H1 (cell line): ENCODE results near the gene PLXNB2. TPM values are rescaled to one million over a fixed set of nuclear protein-coding genes. Genes with fewer than 3 reads are reported as not detected.
"Not testable (repeated sequence)": the region's sequence is repeated elsewhere in the genome, so short reads cannot be mapped to it uniquely, and the experiment has no call there.

Experiments used
- CTCF ChIA-PET: fragments of 300-600 bp; sonication (Branson Sonifier 250); formaldehyde crosslinking; loops from one replicate; lab custom pipeline; 2021; ENCODE audit not compliant: partially characterized antibody; lab: Charles Lee
- POLR2A ChIA-PET: fragments of 300-600 bp; sonication (Branson Sonifier 250); formaldehyde crosslinking; loops from one replicate; lab custom pipeline; 2021; ENCODE audit warnings: inconsistent platforms; ENCODE audit not compliant: partially characterized antibody; lab: Charles Lee
- DNase-seq, 2 experiments: peaks; one replicate each; pipeline versions ENCODE4 v3.0.0 to v3.0.0-alpha.2; 2010 to 2022; ENCODE audit warnings: low spot score in 2 of 2, low read depth in 1 of 2, mixed read lengths in 1 of 2
- FAIRE-seq: peaks from 2 replicates; lab custom pipeline; 2011; peaks lifted over from hg19 to GRCh38; lab: Jason Lieb, UNC
- H2AFZ ChIP-seq: 2 replicates; pipeline ENCODE4 v1.8.1; 2012; ENCODE audit warnings: low read length, inconsistent platforms
- H2AK5ac ChIP-seq: 2 replicates; pipeline ENCODE4 v1.6.1; 2013; ENCODE audit warnings: low read depth, low read length
- H2BK120ac ChIP-seq: replicated peaks from 2 replicates; pipeline ENCODE3; 2013; ENCODE audit warnings: low read depth, low read length, inconsistent platforms
- H2BK12ac ChIP-seq: 2 replicates; pipeline ENCODE4 v1.6.1; 2013; ENCODE audit warnings: low read depth, low read length
- H2BK15ac ChIP-seq: 2 replicates; pipeline ENCODE4 v1.6.1; 2013; ENCODE audit warnings: low read length
- H2BK20ac ChIP-seq: 2 replicates; pipeline ENCODE4 v1.6.1; 2013; ENCODE audit warnings: low read length
- H2BK5ac ChIP-seq: 2 replicates; pipeline ENCODE4 v1.6.1; 2013; ENCODE audit warnings: low read depth, low read length
- H3K14ac ChIP-seq: 2 replicates; pipeline ENCODE4 v1.6.1; 2013; ENCODE audit warnings: inconsistent platforms; ENCODE audit not compliant: insufficient read length
- H3K18ac ChIP-seq: 2 replicates; pipeline ENCODE4 v1.6.1; 2013; ENCODE audit warnings: low read length; ENCODE audit errors: extremely low read depth
- H3K23ac ChIP-seq: 2 replicates; pipeline ENCODE4 v1.6.1; 2013; ENCODE audit warnings: inconsistent platforms; ENCODE audit not compliant: insufficient read length
- H3K23me2 ChIP-seq: 2 replicates; pipeline ENCODE4 v1.6.1; 2013; ENCODE audit warnings: low read depth, low read length
- H3K27ac ChIP-seq: 2 replicates; pipeline ENCODE4 v1.6.1; 2011; ENCODE audit warnings: low read depth, low read length, inconsistent platforms
- H3K27me3 ChIP-seq, 4 experiments: replicated peaks in 1 of 4; 1 replicate in 1 of 4; 2 replicates in 3 of 4; pipeline versions ENCODE4 v1.6.1 to v1.8.1; 2011 to 2013; ENCODE audit warnings: low read length in 3 of 4, mild to moderate bottlenecking in 3 of 4, inconsistent platforms in 2 of 4, mixed read lengths in 2 of 4, moderate library complexity in 1 of 4; ENCODE audit not compliant: control insufficient read depth in 3 of 4, insufficient read depth in 3 of 4; ENCODE audit errors: extremely low read depth in 1 of 4
- H3K36me3 ChIP-seq, 4 experiments: 2 replicates each; pipeline versions ENCODE4 v1.6.1 to v1.8.1; 2011 to 2013; ENCODE audit warnings: mild to moderate bottlenecking in 4 of 4, low read length in 3 of 4, moderate library complexity in 2 of 4, control low read depth in 1 of 4, inconsistent platforms in 1 of 4; ENCODE audit not compliant: insufficient read depth in 4 of 4, control insufficient read depth in 2 of 4
- H3K4ac ChIP-seq: replicated peaks from 2 replicates; pipeline ENCODE3; 2013; ENCODE audit warnings: low read length, low read depth, mixed read lengths, inconsistent platforms; ENCODE audit not compliant: insufficient read length
- H3K4me1 ChIP-seq, 4 experiments: replicated peaks in 1 of 4; 1 replicate in 1 of 4; 2 replicates in 3 of 4; pipeline versions ENCODE4 v1.6.1 to v1.8.1; 2011 to 2013; ENCODE audit warnings: low read length in 3 of 4, inconsistent platforms in 2 of 4, mixed read lengths in 1 of 4; ENCODE audit not compliant: insufficient read depth in 4 of 4, control insufficient read depth in 3 of 4
- H3K4me2 ChIP-seq, 2 experiments: 2 replicates each; pipeline versions ENCODE4 v1.6.1 to v1.8.1; 2011 to 2013; ENCODE audit warnings: low read depth in 2 of 2, low read length in 2 of 2, control low read depth in 1 of 2, inconsistent platforms in 1 of 2, mild to moderate bottlenecking in 1 of 2; ENCODE audit not compliant: insufficient read depth in 1 of 2
- H3K4me3 ChIP-seq, 4 experiments: fragments of 200-600, 300-600 bp in 1 of 4; sonication (generic), shearing (Covaris generic), sonication (Bioruptor Twin) in 1 of 4; 2 replicates each; pipeline versions ENCODE4 v1.5.1 to v1.8.1; 2011 to 2016; ENCODE audit warnings: low read length in 4 of 4, low read depth in 3 of 4, control low read depth in 2 of 4, inconsistent platforms in 2 of 4, mild to moderate bottlenecking in 2 of 4, mixed read lengths in 1 of 4, moderate library complexity in 1 of 4; ENCODE audit not compliant: insufficient read depth in 2 of 4; ENCODE audit errors: extremely low read depth in 1 of 4
- H3K56ac ChIP-seq: replicated peaks from 2 replicates; pipeline ENCODE3; 2013; ENCODE audit warnings: low read depth, mild to moderate bottlenecking, mixed read lengths, low read length, inconsistent platforms; ENCODE audit not compliant: insufficient read length
- H3K79me1 ChIP-seq: 2 replicates; pipeline ENCODE4 v1.6.1; 2013; ENCODE audit warnings: low read depth, low read length, control low read depth
- H3K79me2 ChIP-seq, 2 experiments: 2 replicates each; pipeline versions ENCODE4 v1.6.1 to v1.8.1; 2012 to 2013; ENCODE audit warnings: low read length in 2 of 2, mild to moderate bottlenecking in 2 of 2, inconsistent platforms in 1 of 2; ENCODE audit not compliant: insufficient read depth in 2 of 2, control insufficient read depth in 1 of 2
- H3K9ac ChIP-seq, 4 experiments: replicated peaks in 1 of 4; 1 replicate in 1 of 4; 2 replicates in 3 of 4; pipeline versions ENCODE4 v1.6.1 to v1.8.1; 2011 to 2013; ENCODE audit warnings: low read depth in 3 of 4, low read length in 3 of 4, control low read depth in 2 of 4, mild to moderate bottlenecking in 2 of 4, moderate library complexity in 2 of 4, inconsistent platforms in 1 of 4; ENCODE audit errors: extremely low read depth in 1 of 4
- H3K9me3 ChIP-seq, 2 experiments: 2 replicates each; pipeline versions ENCODE4 v1.6.1 to v1.8.1; 2012 to 2013; ENCODE audit warnings: mild to moderate bottlenecking in 2 of 2, moderate library complexity in 2 of 2, control low read depth in 1 of 2, inconsistent platforms in 1 of 2, low read depth in 1 of 2, low read length in 1 of 2, mixed read lengths in 1 of 2; ENCODE audit not compliant: insufficient read depth in 2 of 2
- H4K20me1 ChIP-seq, 2 experiments: replicated peaks in 1 of 2; 2 replicates each; pipeline versions ENCODE3 to v1.8.1; 2011 to 2013; ENCODE audit warnings: inconsistent platforms in 2 of 2, low read length in 2 of 2, mild to moderate bottlenecking in 1 of 2; ENCODE audit not compliant: insufficient read depth in 2 of 2, control insufficient read depth in 1 of 2
- H4K5ac ChIP-seq: 2 replicates; pipeline ENCODE4 v1.6.1; 2013; ENCODE audit warnings: low read length, low read depth, mixed read lengths, inconsistent platforms; ENCODE audit not compliant: insufficient read length
- H4K8ac ChIP-seq: 2 replicates; pipeline ENCODE4 v1.8.0; 2013; ENCODE audit warnings: mild to moderate bottlenecking, moderate library complexity, low read length, inconsistent platforms; ENCODE audit not compliant: insufficient read depth; ENCODE audit errors: extremely low read depth
- H4K91ac ChIP-seq: replicated peaks from 2 replicates; pipeline ENCODE3; 2013; ENCODE audit warnings: low read length, mixed read lengths, inconsistent platforms; ENCODE audit not compliant: insufficient read length
- BCL11A ChIP-seq, 2 experiments: IDR thresholded peaks; one replicate each; pipeline ENCODE4 v1.6.1; 2011; ENCODE audit warnings: low read depth in 2 of 2, low read length in 2 of 2, mild to moderate bottlenecking in 2 of 2
- E2F6 ChIP-seq: IDR thresholded peaks from 2 replicates; pipeline ENCODE4 v1.6.1; 2012; ENCODE audit warnings: inconsistent platforms
- GABPA ChIP-seq: IDR thresholded peaks from 2 replicates; pipeline ENCODE4 v1.6.1; 2011; ENCODE audit warnings: mild to moderate bottlenecking, low read length, moderate library complexity, borderline replicate concordance; ENCODE audit not compliant: insufficient read depth
- RBBP5 ChIP-seq: IDR thresholded peaks from 2 replicates; pipeline ENCODE4 v1.7.1; 2012; ENCODE audit warnings: low read depth, mild to moderate bottlenecking, inconsistent platforms, low read length, moderate library complexity, borderline replicate concordance
- SIRT6 ChIP-seq: IDR thresholded peaks from one replicate; pipeline ENCODE4 v1.7.1; 2012; ENCODE audit warnings: low read length, inconsistent platforms
- TAF1 ChIP-seq: IDR thresholded peaks from 2 replicates; pipeline ENCODE4 v1.6.1; 2011; ENCODE audit warnings: mild to moderate bottlenecking, low read depth, low read length
- TEAD4 ChIP-seq: IDR thresholded peaks from 2 replicates; pipeline ENCODE4 v1.6.1; 2012; ENCODE audit warnings: low read depth, low read length, inconsistent platforms, mixed read lengths
- WGBS, 2 experiments: shearing (Covaris generic) in 1 of 2; methylation state at CpG; one replicate each; pipeline versions ENCODE4 v1.1.6 to v1.1.7; 2013 to 2015; ENCODE audit warnings: low lambda C conversion rate in 2 of 2, mixed read lengths in 2 of 2, inconsistent platforms in 1 of 2, low coverage in 1 of 2, missing lambda C conversion rate in 1 of 2; ENCODE audit not compliant: insufficient replicate concordance in 2 of 2, insufficient coverage in 1 of 2, insufficient read length in 1 of 2; ENCODE audit errors: extremely low coverage in 1 of 2, missing lambda C conversion rate in 1 of 2; 5-methylcytosine and 5-hydroxymethylcytosine counted together
- polyA plus RNA-seq, 7 experiments: library from polyadenylated mRNA; depleted of rRNA in 3 of 7; stranded (reverse) in 5 of 7; unstranded in 2 of 7; fragments of >200 nt in 5 of 7; fragments of 200-250 nt in 2 of 7; gene quantifications; 1 replicate in 5 of 7; 2 replicates in 1 of 7; 4 replicates in 1 of 7; pipeline versions ENCODE4 v1.2.1 to v1.2.3, GENCODE V29; 2011 to 2013; ENCODE audit warnings: missing spikeins in 2 of 7, mixed read lengths in 2 of 7
- total RNA-seq: library from RNA; stranded (reverse); fragmentation: NEBNext Ultra II Directional; extraction: Animal tissue kit (Norgen Biotek cat#: 25700); gene quantifications from 2 replicates; pipeline ENCODE4 v1.2.1, GENCODE V29; 2021

The PLXNB2 gene
- total and polyA plus RNA-seq, 2 of the 8 experiments (the other 6 are each of a cell fraction or from before 2014, with no cell fraction given), result 58.3 to 92.8 TPM

GRCh38 chr22:50337262-50338041, 30.0 kb upstream of the PLXNB2 start (continued):
- no peak for TF ChIP-seq E2F6
- no peak for TF ChIP-seq TEAD4
- TF ChIP-seq BCL11A (IDR thresholded peaks at IDR 0.05; ENCODE audit: low read depth in 2 of 2, low read length in 2 of 2), result no peak
- no peak for TF ChIP-seq TAF1
- no peak for TF ChIP-seq SIRT6
- no peak for TF ChIP-seq GABPA
- TF ChIP-seq RBBP5, result no peak

DNA sequence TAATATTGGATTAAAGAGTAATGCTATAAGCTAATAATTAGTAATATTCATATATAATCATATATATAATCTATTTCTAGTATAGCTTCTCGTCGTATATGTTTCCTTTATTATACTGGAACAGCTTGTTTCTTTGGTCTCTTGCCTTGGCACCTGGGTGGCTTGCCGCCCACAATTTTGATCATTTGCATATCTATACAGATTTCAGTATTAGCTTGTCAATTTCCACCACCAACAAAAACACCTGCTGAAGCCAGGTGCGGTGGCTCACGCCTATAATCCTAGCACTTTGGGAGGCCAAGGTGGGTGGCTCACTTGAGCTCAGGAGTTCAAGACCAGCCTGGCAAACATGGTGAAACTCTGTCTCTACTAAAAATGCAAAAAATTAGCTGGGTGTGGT, 27.0 kb upstream of the PLXNB2 start:
- Histone ChIP-seq H4K20me1 (peaks cover 0 to 25% of the 10 kb centered on the region in 2 experiments), H3K23me2 (peaks cover 26% of the 10 kb centered on the region; the same call in 1 of the 2 replicates), H3K79me1 (peaks cover 13% of the 10 kb centered on the region; the same call in 1 of the 2 replicates)
- H3K4ac ChIP-seq, FAIRE-seq, H4K91ac ChIP-seq, H3K9me3 ChIP-seq, H4K5ac ChIP-seq, H3K4me1 ChIP-seq, H3K14ac ChIP-seq, H3K4me2 ChIP-seq, H3K27ac ChIP-seq, H3K18ac ChIP-seq, H2BK5ac ChIP-seq, H3K9ac ChIP-seq, H2BK20ac ChIP-seq, DNase-seq, H3K23ac ChIP-seq, H2AK5ac ChIP-seq, H3K4me3 ChIP-seq, H3K56ac ChIP-seq, H2AFZ ChIP-seq, H2BK12ac ChIP-seq, H2BK120ac ChIP-seq, POLR2A ChIA-PET, H3K27me3 ChIP-seq, H3K79me2 ChIP-seq, H2BK15ac ChIP-seq, H3K36me3 ChIP-seq, H4K8ac ChIP-seq: not testable (repeated sequence)
- WGBS, 2 experiments, result 90% methylated on average over 5 of the region's 5 CpGs; no CpG with 5 or more reads in 1 of the 2 experiments
- CTCF ChIA-PET, result interaction anchor here (0.8 to 2.3 kb wide), 5 partner anchors 8 to 60 kb away, joined by 3 to 5 read pairs (median 5); partner anchors contain the start of gene DENND6B
